Sigmoid colon (tissue), 7 donors: Measurements from ENCODE around the gene GRK6. TPM values are rescaled to one million over a fixed set of nuclear protein-coding genes. Genes with fewer than 3 reads are reported as not detected.

ENCODE experiments used
- DNase-seq: peaks from one replicate; pipeline ENCODE4 v3.0.0-alpha.2; 2019
- H3K27ac ChIP-seq, 4 donors: fragments of 200-600 bp; sonication (generic); one replicate each; pipeline ENCODE4 v1.5.1; 2016 to 2019; ENCODE audit warnings: mild to moderate bottlenecking in 1 of 4
- H3K27me3 ChIP-seq, 3 donors: fragments of 200-600 bp; sonication (generic); one replicate each; pipeline ENCODE4 v1.5.1; 2019; ENCODE audit warnings: mild to moderate bottlenecking in 1 of 3
- H3K36me3 ChIP-seq, 4 donors: fragments of 200-600 bp; sonication (generic); one replicate each; pipeline ENCODE4 v1.5.1; 2016 to 2019
- H3K4me1 ChIP-seq, 4 donors: fragments of 200-600 bp; sonication (generic); one replicate each; pipeline ENCODE4 v1.5.1; 2017 to 2019
- H3K4me3 ChIP-seq, 4 donors: fragments of 200-600 bp; sonication (generic); one replicate each; pipeline ENCODE4 v1.5.1; 2017 to 2019; ENCODE audit warnings: mild to moderate bottlenecking in 2 of 4, moderate library complexity in 1 of 4
- H3K9me3 ChIP-seq, 4 donors: fragments of 200-600 bp in 3 of 4; sonication (generic) in 3 of 4; one replicate each; pipeline versions ENCODE4 v1.5.1 to v1.6.1; 2013 to 2019
- EP300 ChIP-seq, 4 donors: sonication (generic); formaldehyde crosslinking; IDR thresholded peaks; one replicate each; pipeline ENCODE4 v1.6.1; 2017; ENCODE audit warnings: antibody characterized with exemption in 4 of 4
- POLR2A ChIP-seq, 2 donors: fragments of 450-650 bp; IDR thresholded peaks; one replicate each; pipeline ENCODE4 v1.6.1; 2016; ENCODE audit warnings: antibody characterized with exemption in 2 of 2, mild to moderate bottlenecking in 2 of 2, moderate library complexity in 2 of 2
- POLR2AphosphoS5 ChIP-seq, 4 donors: sonication (generic); formaldehyde crosslinking; IDR thresholded peaks; one replicate each; pipeline ENCODE4 v1.6.1; 2017; ENCODE audit warnings: antibody characterized with exemption in 4 of 4
- WGBS, 2 donors: extraction: QIAGEN DNeasy Blood & Tissue Kit; methylation state at CpG; one replicate each; pipeline ENCODE4 v1.1.7; 2013; 5-methylcytosine and 5-hydroxymethylcytosine counted together
- intact Hi-C: fragments of 100-400 bp; cut with DNase I; formaldehyde crosslinking; loops from one replicate; pipeline ENCODE4 v1.15.1; 2023
- polyA plus RNA-seq, 3 donors: library from polyadenylated mRNA; stranded (reverse); fragments of 200-250 nt; gene quantifications; one replicate each; pipeline ENCODE4 v1.2.3, GENCODE V29; 2013
- total RNA-seq, 4 donors: library from RNA; depleted of rRNA; stranded (reverse); fragments of >200 nt; gene quantifications; one replicate each; pipeline ENCODE4 v1.1.0, GENCODE V29; 2016
- TF ChIP-seq, protein P1 (sequence below), 4 experiments: fragments of 450-650 bp in 3 of 4; fragments of 200-600 bp in 1 of 4; IDR thresholded peaks; one replicate each; pipeline ENCODE4 v1.5.1; 2016 to 2019; ENCODE audit warnings: antibody characterized with exemption in 4 of 4, mild to moderate bottlenecking in 3 of 4, moderate library complexity in 2 of 4
- donor health status: healthy with polysubstance abuse.
- donor health status: Bipolar disorder and iron deficiency.
- donor health status: healthy.

The GRK6 gene
- total and polyA plus RNA-seq, 7 donors = 16.5 to 47.9 (median 21.9) TPM

- DNase-seq = no peak
- peak overlapping the region; percentile 95 to 99 (median 96) for H3K27ac ChIP-seq
- TF ChIP-seq POLR2A (IDR thresholded peaks at IDR 0.05) (no peak), EP300 (IDR thresholded peaks at IDR 0.05) (no peak)
- WGBS, 2 donors = 84 to 88% methylated on average over 10 of the region's 10 CpGs
- H3K36me3 ChIP-seq = peaks cover 8 to 30% (median 20%) of the 10 kb centered on the region in 4 donors
- intact Hi-C loops = no loop called here
- H3K27me3 ChIP-seq = no peaks in the 10 kb centered on the region
- peaks cover 0 to 70% (median 65%) of the 10 kb centered on the region in 4 donors for H3K4me1 ChIP-seq
- no peaks in the 10 kb centered on the region for H3K9me3 ChIP-seq
- no peak overlapping the region for H3K4me3 ChIP-seq
Measured at GRCh38 chr5:177470759-177471536, 44.5 kb downstream of the GRK6 start.

- peak; percentile 90 for DNase-seq
- TF ChIP-seq, protein P1, sequence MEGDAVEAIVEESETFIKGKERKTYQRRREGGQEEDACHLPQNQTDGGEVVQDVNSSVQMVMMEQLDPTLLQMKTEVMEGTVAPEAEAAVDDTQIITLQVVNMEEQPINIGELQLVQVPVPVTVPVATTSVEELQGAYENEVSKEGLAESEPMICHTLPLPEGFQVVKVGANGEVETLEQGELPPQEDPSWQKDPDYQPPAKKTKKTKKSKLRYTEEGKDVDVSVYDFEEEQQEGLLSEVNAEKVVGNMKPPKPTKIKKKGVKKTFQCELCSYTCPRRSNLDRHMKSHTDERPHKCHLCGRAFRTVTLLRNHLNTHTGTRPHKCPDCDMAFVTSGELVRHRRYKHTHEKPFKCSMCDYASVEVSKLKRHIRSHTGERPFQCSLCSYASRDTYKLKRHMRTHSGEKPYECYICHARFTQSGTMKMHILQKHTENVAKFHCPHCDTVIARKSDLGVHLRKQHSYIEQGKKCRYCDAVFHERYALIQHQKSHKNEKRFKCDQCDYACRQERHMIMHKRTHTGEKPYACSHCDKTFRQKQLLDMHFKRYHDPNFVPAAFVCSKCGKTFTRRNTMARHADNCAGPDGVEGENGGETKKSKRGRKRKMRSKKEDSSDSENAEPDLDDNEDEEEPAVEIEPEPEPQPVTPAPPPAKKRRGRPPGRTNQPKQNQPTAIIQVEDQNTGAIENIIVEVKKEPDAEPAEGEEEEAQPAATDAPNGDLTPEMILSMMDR (IDR thresholded peaks at IDR 0.05) = no peak
- no peak for TF ChIP-seq POLR2A (IDR thresholded peaks at IDR 0.05)
- TF ChIP-seq EP300 (IDR thresholded peaks at IDR 0.05) = no peak
- no peak for TF ChIP-seq POLR2AphosphoS5 (IDR thresholded peaks at IDR 0.05)
- WGBS, 2 donors = 76 to 84% methylated on average over 14 of the region's 14 CpGs
- peaks cover 5 to 21% (median 12%) of the 10 kb centered on the region in 4 donors for H3K36me3 ChIP-seq
- H3K9me3 ChIP-seq = no peaks in the 10 kb centered on the region
- H3K27me3 ChIP-seq = no peaks in the 10 kb centered on the region
- intact Hi-C loops = loop anchor here (2.0 kb wide), 1 partner anchor 15 kb away; no protein-coding TSS in a partner anchor
- H3K4me1 ChIP-seq = peaks cover 0 to 79% (median 74%) of the 10 kb centered on the region in 4 donors
- H3K27ac ChIP-seq = peak overlapping the region; percentile 95 to 99 (median 96)
- H3K4me3 ChIP-seq = peak overlapping the region; percentile 67 to 92 (median 80)
Measured at GRCh38 chr5:177471610-177472356, 45.3 kb downstream of the GRK6 start.

DNA sequence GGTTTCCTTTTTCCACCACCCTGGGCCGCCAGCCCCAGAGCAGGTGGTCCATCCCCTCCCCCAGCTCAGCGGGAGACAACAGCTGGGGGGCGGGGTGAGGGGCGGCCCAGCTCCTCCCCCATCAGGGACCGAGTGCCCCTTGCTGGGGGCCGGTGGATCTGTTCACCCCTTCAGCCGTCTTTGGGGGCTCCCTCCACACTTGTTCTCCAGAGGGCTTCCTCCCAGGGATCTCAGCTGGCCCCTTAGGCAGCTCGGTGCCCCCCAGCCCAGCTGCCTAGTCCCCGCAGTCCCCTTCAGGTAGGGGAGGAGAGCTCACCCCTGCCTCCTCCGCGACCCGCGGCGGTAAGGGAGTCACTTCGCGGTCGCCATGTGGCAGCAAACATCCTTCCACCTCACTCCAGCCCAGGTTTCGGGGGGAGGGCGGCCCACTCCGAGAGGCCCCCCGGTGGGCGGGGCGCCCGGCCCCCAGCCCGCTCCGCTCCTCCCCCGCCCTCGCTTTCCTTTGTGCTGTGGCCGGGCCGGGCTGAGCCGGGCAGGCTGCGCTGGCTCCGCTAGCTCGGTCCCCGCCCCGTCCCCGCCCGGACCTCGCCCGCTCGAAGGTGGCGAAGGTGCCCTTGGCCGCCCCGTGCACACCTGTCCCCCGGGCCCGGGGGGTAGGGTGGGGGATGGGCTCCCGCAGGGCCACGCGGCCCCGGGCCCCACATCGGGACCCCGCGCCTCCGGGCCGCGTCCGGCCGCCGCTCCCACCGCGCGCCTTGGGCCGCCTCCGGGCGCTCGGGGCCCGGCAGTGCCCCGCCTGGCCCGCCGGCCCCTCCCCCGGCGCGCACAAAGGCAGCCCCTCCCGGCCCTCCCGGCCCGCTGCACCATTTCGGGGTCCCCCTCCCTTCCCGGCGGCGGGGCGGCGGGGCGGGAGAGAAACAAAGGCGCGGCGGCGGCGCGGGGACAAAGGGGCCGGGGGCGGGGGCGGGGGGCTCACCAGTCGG, 46.3 kb downstream of the GRK6 start:
- H3K4me3 ChIP-seq = peak overlapping the region; percentile 67 to 92 (median 80)
- peak overlapping the region; percentile 95 to 99 (median 96) for H3K27ac ChIP-seq
- H3K4me1 ChIP-seq = peaks cover 0 to 88% (median 83%) of the 10 kb centered on the region in 4 donors
- intact Hi-C loops = loop anchor here (2.0 kb wide), 1 partner anchor 16 kb away; no protein-coding TSS in a partner anchor
- TF ChIP-seq POLR2A (IDR thresholded peaks at IDR 0.05) (no peak), POLR2AphosphoS5 (IDR thresholded peaks at IDR 0.05) (peak in 1 of 4 donors; percentile 16)
- no peaks in the 10 kb centered on the region for H3K27me3 ChIP-seq
- DNase-seq = peak; percentile 73
- peaks cover 0 to 12% (median 3%) of the 10 kb centered on the region in 4 donors for H3K36me3 ChIP-seq
- no peaks in the 10 kb centered on the region for H3K9me3 ChIP-seq
- 1 to 2% methylated on average over 93 of the region's 93 CpGs for WGBS, 2 donors

- intact Hi-C loops = loop anchor here (2.0 kb wide), 1 partner anchor 17 kb away; no protein-coding TSS in a partner anchor
- no peaks in the 10 kb centered on the region for H3K9me3 ChIP-seq
- peaks cover 0 to 94% (median 89%) of the 10 kb centered on the region in 4 donors for H3K4me1 ChIP-seq
- WGBS, 2 donors = 1 to 3% methylated on average over 68 to 69 of the region's 69 CpGs
- peak within 1 kb of the TSS; percentile 95 to 99 (median 96) for H3K27ac ChIP-seq
- peaks cover 0 to 4% (median 0%) of the 10 kb centered on the region in 4 donors for H3K36me3 ChIP-seq
- no peaks in the 10 kb centered on the region for H3K27me3 ChIP-seq
- peak; percentile 82 for DNase-seq
- peak within 1 kb of the TSS; percentile 67 to 92 (median 80) for H3K4me3 ChIP-seq
- peak; percentile 54 to 86 (median 73) for TF ChIP-seq POLR2AphosphoS5 (IDR thresholded peaks at IDR 0.05)
- TF ChIP-seq, protein P1 (IDR thresholded peaks at IDR 0.05) = no peak
Measured at GRCh38 chr5:177473443-177474001, 47.0 kb downstream of the GRK6 start, which contains the start of gene DBN1. Gene DBN1, minus strand, starts transcription at chr5:177473634. Its CDS starts 113 bp downstream, at chr5:177473521.
